HepG2 (cell line): ENCODE results near the gene TMF1. TPM values are rescaled to one million over a fixed set of nuclear protein-coding genes. Genes with fewer than 3 reads are reported as not detected.

Experiments
- ATAC-seq: fragments of 200-7000 bp; cut with Tn5 transposase; 3 replicates; pipeline ENCODE4 v1.9.1; 2020; ENCODE audit warnings: mild to moderate bottlenecking, moderate library complexity
- BruUV-seq: library from RNA; stranded (reverse); fragments of 400-500 nt; replicated peaks from 2 replicates; lab custom pipeline; 2021; lab: Mats Ljungman, UMichigan
- CTCF ChIA-PET: fragments of 300-600 bp; formaldehyde crosslinking; extraction: SDS; loops from one replicate; lab custom pipeline; 2021; ENCODE audit warnings: low total read pairs, inconsistent platforms, low intra/inter-chr PET ratio; lab: Yijun Ruan, JAX
- POLR2A ChIA-PET: fragments of 350-600 bp; sonication (Branson Sonifier 250); formaldehyde crosslinking; loops from one replicate; lab custom pipeline; 2020; ENCODE audit warnings: antibody characterized with exemption, inconsistent platforms; lab: Yijun Ruan, JAX
- DNase-seq: peaks from one replicate; pipeline ENCODE4 v3.0.0-alpha.2; 2015; ENCODE audit warnings: low spot score
- FAIRE-seq: peaks from 3 replicates; lab custom pipeline; 2011; peaks lifted over from hg19 to GRCh38; lab: Jason Lieb, UNC
- H2AFZ ChIP-seq: one replicate; pipeline ENCODE4 v1.6.1; 2011; ENCODE audit warnings: low read length, inconsistent platforms
- H3K27ac ChIP-seq: fragments of 300-600 bp; 3 replicates; pipeline ENCODE4 v1.8.0; 2011; ENCODE audit warnings: mixed run types, mild to moderate bottlenecking, mixed read lengths, low read length, inconsistent platforms; ENCODE audit not compliant: insufficient read depth; ENCODE audit errors: extremely low read length
- H3K27me3 ChIP-seq, 2 experiments: fragments of 200-600 bp in 1 of 2; 2 replicates in 1 of 2; 3 replicates in 1 of 2; pipeline versions ENCODE4 v1.6.0 to v1.8.0; 2011; ENCODE audit warnings: low read length in 2 of 2, mild to moderate bottlenecking in 2 of 2, moderate library complexity in 2 of 2, inconsistent platforms in 1 of 2; ENCODE audit not compliant: insufficient read depth in 2 of 2, control insufficient read depth in 1 of 2
- H3K36me3 ChIP-seq, 2 experiments: fragments of 200-600 bp in 1 of 2; replicated peaks in 1 of 2; 2 replicates in 1 of 2; 3 replicates in 1 of 2; pipeline versions ENCODE4 v1.5.1 to v1.8.0; 2011; ENCODE audit warnings: low read length in 2 of 2, inconsistent platforms in 1 of 2; ENCODE audit not compliant: insufficient read depth in 2 of 2, control insufficient read depth in 1 of 2
- H3K4me1 ChIP-seq: 2 replicates; pipeline ENCODE4 v1.5.1; 2012; ENCODE audit warnings: low read length, inconsistent platforms; ENCODE audit not compliant: insufficient read depth
- H3K4me2 ChIP-seq: 2 replicates; pipeline ENCODE4 v1.6.0; 2011; ENCODE audit warnings: low read depth, low read length, inconsistent platforms
- H3K4me3 ChIP-seq, 3 experiments: fragments of 200-600 bp in 1 of 3; sonication (generic), shearing (Covaris generic) in 1 of 3; replicated peaks in 1 of 3; 2 replicates each; pipeline ENCODE4 v1.5.1; 2011 to 2016; ENCODE audit warnings: low read length in 3 of 3, inconsistent platforms in 2 of 3, low read depth in 2 of 3, mild to moderate bottlenecking in 2 of 3, control low read depth in 1 of 3, mixed read lengths in 1 of 3; ENCODE audit not compliant: insufficient read depth in 1 of 3
- H3K79me2 ChIP-seq: one replicate; pipeline ENCODE4 v1.6.1; 2011; ENCODE audit warnings: low read length, inconsistent platforms; ENCODE audit not compliant: insufficient read depth
- H3K9ac ChIP-seq: 2 replicates; pipeline ENCODE4 v1.6.0; 2011; ENCODE audit warnings: mild to moderate bottlenecking, low read depth, low read length, inconsistent platforms; ENCODE audit not compliant: insufficient read depth
- H3K9me3 ChIP-seq: 2 replicates; pipeline ENCODE4 v1.5.1; 2012; ENCODE audit warnings: mild to moderate bottlenecking, low read length
- H4K20me1 ChIP-seq: 2 replicates; pipeline ENCODE4 v1.6.0; 2011; ENCODE audit warnings: inconsistent platforms, mild to moderate bottlenecking, low read length, moderate library complexity; ENCODE audit not compliant: insufficient read depth
- ATM ChIP-seq: fragments of 450-650 bp; IDR thresholded peaks from 2 replicates; pipeline ENCODE4 v1.7.1; 2017; ENCODE audit warnings: mild to moderate bottlenecking, borderline replicate concordance
- ETV5 ChIP-seq: IDR thresholded peaks from 2 replicates; pipeline ENCODE4 v1.6.1; 2018; ENCODE audit warnings: missing biosample characterization, missing genetic modification reagents, inconsistent platforms, borderline replicate concordance
- FOXM1 ChIP-seq: sonication (generic); formaldehyde crosslinking; IDR thresholded peaks from 2 replicates; pipeline ENCODE4 v1.5.0; 2020; ENCODE audit warnings: missing genetic modification reagents
- MTF1 ChIP-seq: sonication (generic); formaldehyde crosslinking; IDR thresholded peaks from 2 replicates; pipeline ENCODE4 v1.5.0; 2020; ENCODE audit warnings: missing genetic modification reagents
- NFYC ChIP-seq: IDR thresholded peaks from 2 replicates; pipeline ENCODE4 v1.6.1; 2016; ENCODE audit warnings: missing genetic modification reagents, missing compliant biosample characterization
- PRDM10 ChIP-seq: sonication (generic); formaldehyde crosslinking; IDR thresholded peaks from 2 replicates; pipeline ENCODE4 v1.4.0; 2020; ENCODE audit warnings: low read depth, missing genetic modification reagents
- REXO4 ChIP-seq: sonication (generic); formaldehyde crosslinking; IDR thresholded peaks from 2 replicates; pipeline ENCODE4 v1.8.0; 2022; ENCODE audit warnings: missing genetic modification reagents, mild to moderate bottlenecking, borderline replicate concordance
- SOX6 ChIP-seq, 2 experiments: fragments of 450-650 bp in 1 of 2; sonication (generic) in 1 of 2; formaldehyde crosslinking in 1 of 2; IDR thresholded peaks; 2 replicates each; pipeline versions ENCODE4 v1.4.0 to v1.6.1; 2017 to 2020; ENCODE audit warnings: antibody characterized with exemption in 1 of 2, mild to moderate bottlenecking in 1 of 2, missing genetic modification reagents in 1 of 2
- TFAP4 ChIP-seq: sonication (generic); IDR thresholded peaks from 2 replicates; pipeline ENCODE4 v1.6.1; 2016; ENCODE audit warnings: low read depth, borderline replicate concordance
- ZBTB49 ChIP-seq: sonication (generic); formaldehyde crosslinking; IDR thresholded peaks from 2 replicates; pipeline ENCODE4 v1.4.0; 2020; ENCODE audit warnings: missing genetic modification reagents, borderline replicate concordance
- ZFP91 ChIP-seq: sonication (generic); formaldehyde crosslinking; IDR thresholded peaks from 2 replicates; pipeline ENCODE4 v1.9.0; 2022; ENCODE audit warnings: missing genetic modification reagents, mild to moderate bottlenecking, borderline replicate concordance
- ZNF335 ChIP-seq: sonication (generic); formaldehyde crosslinking; IDR thresholded peaks from 2 replicates; pipeline ENCODE4 v1.4.0; 2020; ENCODE audit warnings: missing genetic modification reagents
- ZNF704 ChIP-seq: sonication (generic); formaldehyde crosslinking; IDR thresholded peaks from 2 replicates; pipeline ENCODE4 v1.8.1; 2023; ENCODE audit warnings: mild to moderate bottlenecking, inconsistent platforms, moderate library complexity, missing genetic modification reagents, borderline replicate concordance
- WGBS: methylation state at CpG from one replicate; pipeline ENCODE4 v1.1.6; 2017; ENCODE audit warnings: low lambda C conversion rate; 5-methylcytosine and 5-hydroxymethylcytosine counted together
- in situ Hi-C: cut with HindIII; loops from 2 replicates; pipeline ENCODE4 v1.10.0; 2017; ENCODE audit warnings: low pct_unique_long_range_greater_than_20kb; ENCODE audit not compliant: extremely low pct_ligation_motif_present
- intact Hi-C: fragments of 100-400 bp; cut with micrococcal nuclease; formaldehyde crosslinking; loops from one replicate; pipeline ENCODE4 v1.10.0; 2022; ENCODE audit not compliant: unreplicated experiment
- polyA plus RNA-seq, 8 experiments: library from polyadenylated mRNA; depleted of rRNA in 3 of 8; stranded (reverse) in 7 of 8; unstranded in 1 of 8; fragments of >200 nt; fragmentation: Illumina TruSeq in 4 of 8; extraction: Trizol in 4 of 8; gene quantifications; 2 replicates each; pipeline versions ENCODE4 v1.2.1 to v1.2.3, GENCODE V29; 2011 to 2016; ENCODE audit warnings: low read depth in 4 of 8, missing spikeins in 1 of 8, mixed read lengths in 1 of 8; ENCODE audit not compliant: insufficient read depth in 1 of 8
- total RNA-seq, 5 experiments: library from RNA; depleted of rRNA; stranded (reverse); fragments of >200 nt; fragmentation: Illumina TruSeq; extraction: Trizol; gene quantifications; 2 replicates each; pipeline ENCODE4 v1.2.3, GENCODE V29; 2016; ENCODE audit warnings: low read depth in 1 of 5

The TMF1 gene
- total and polyA plus RNA-seq, 2 of the 13 experiments (the other 11 are each of a cell fraction or from before 2014, with no cell fraction given), result 12.1 to 38.4 TPM

GRCh38 chr3:69058180-69058946 lies 6.2 kb upstream of the TMF1 start:
- Histone ChIP-seq H3K27ac (no peak overlapping the region), H3K4me3 (no peak overlapping the region), H3K79me2 (no peaks in the 10 kb centered on the region), H3K9ac (no peak overlapping the region), H3K9me3 (no peaks in the 10 kb centered on the region), H3K27me3 (no peaks in the 10 kb centered on the region), H3K4me2 (no peak overlapping the region), H3K36me3 (peaks cover 7 to 47% of the 10 kb centered on the region in 2 experiments), H3K4me1 (no peaks in the 10 kb centered on the region), H2AFZ (no peak overlapping the region), H4K20me1 (no peaks in the 10 kb centered on the region; the same call in 1 of the 2 replicates)
- no peak for FAIRE-seq
- intact Hi-C loops (no loop called here), in situ Hi-C loops (no loop called here)
- CTCF ChIA-PET, result no interaction called here
- WGBS, result 97% methylated on average over 3 of the region's 3 CpGs
- POLR2A ChIA-PET, result no interaction called here
- DNase-seq, result no peak
- BruUV-seq, result no TSS peak
- no peak for ATAC-seq
- TF ChIP-seq ATM (no peak), ETV5 (CRISPR knock-in tag) (no peak), NFYC (no peak), FOXM1 (CRISPR knock-in tag) (no peak), ZNF335 (no peak), PRDM10 (CRISPR knock-in tag) (no peak), ZBTB49 (CRISPR knock-in tag) (no peak), SOX6 (IDR thresholded peaks at IDR 0.05) (no peak), SOX6 (CRISPR knock-in tag; IDR thresholded peaks at IDR 0.05) (no peak), MTF1 (CRISPR knock-in tag) (no peak), ZFP91 (no peak), TFAP4 (no peak), REXO4 (CRISPR knock-in tag) (no peak), ZNF704 (CRISPR knock-in tag) (no peak)
